GM23338 (cell line): ENCODE results near the gene TTC12. TPM values are rescaled to one million over a fixed set of nuclear protein-coding genes. Genes with fewer than 3 reads are reported as not detected.

Experiments
- ATAC-seq: fragments of 200-7000 bp; cut with Tn5 transposase; 3 replicates; pipeline ENCODE4 v1.9.1; 2020
- DNase-seq: peaks from one replicate; pipeline ENCODE4 v3.0.0-alpha.2; 2015; ENCODE audit warnings: low spot score
- H2AFZ ChIP-seq: fragments of 200-600 bp; sonication (generic); 2 replicates; pipeline ENCODE4 v1.8.0; 2016; ENCODE audit warnings: antibody characterized with exemption, mild to moderate bottlenecking, moderate library complexity
- H3F3A ChIP-seq: fragments of 200-600 bp; sonication (generic); replicated peaks from 2 replicates; pipeline ENCODE4 v1.8.0; 2017; ENCODE audit warnings: antibody characterized with exemption, mixed run types, low read depth
- H3K27ac ChIP-seq: fragments of 200-600 bp; sonication (generic); 2 replicates; pipeline ENCODE4 v1.6.1; 2016; ENCODE audit warnings: low read depth
- H3K27me3 ChIP-seq: fragments of 200-600 bp; sonication (generic); 2 replicates; pipeline ENCODE4 v1.8.0; 2016; ENCODE audit warnings: mild to moderate bottlenecking, mixed run types, moderate library complexity; ENCODE audit not compliant: insufficient read depth
- H3K36me3 ChIP-seq: fragments of 200-600 bp; sonication (generic); 2 replicates; pipeline ENCODE4 v1.8.0; 2016; ENCODE audit warnings: mild to moderate bottlenecking; ENCODE audit not compliant: insufficient read depth
- H3K4me1 ChIP-seq: fragments of 200-600 bp; sonication (generic); 2 replicates; pipeline ENCODE4 v1.8.0; 2016; ENCODE audit warnings: mild to moderate bottlenecking, moderate library complexity; ENCODE audit not compliant: insufficient read depth
- H3K4me2 ChIP-seq: fragments of 200-600 bp; sonication (generic); 2 replicates; pipeline ENCODE4 v1.7.1; 2017; ENCODE audit warnings: mixed run types
- H3K4me3 ChIP-seq: fragments of 200-600 bp; sonication (generic); 2 replicates; pipeline ENCODE4 v1.6.1; 2016; ENCODE audit warnings: mixed run types
- H3K79me2 ChIP-seq: fragments of 200-600 bp; sonication (generic); replicated peaks from 2 replicates; pipeline ENCODE4 v1.8.0; 2017; ENCODE audit warnings: mild to moderate bottlenecking; ENCODE audit not compliant: insufficient read depth
- H3K9me2 ChIP-seq: fragments of 200-600 bp; sonication (generic); 2 replicates; pipeline ENCODE4 v1.8.0; 2017; ENCODE audit not compliant: insufficient read depth
- H4K20me1 ChIP-seq: fragments of 200-600 bp; sonication (generic); replicated peaks from 2 replicates; pipeline ENCODE4 v1.8.0; 2017; ENCODE audit warnings: mild to moderate bottlenecking; ENCODE audit not compliant: insufficient read depth
- H3K27ac Mint-ChIP-seq: 2 replicates; pipeline ENCODE4 v1.8.0; 2020; ENCODE audit warnings: inconsistent platforms, mild to moderate bottlenecking, moderate library complexity, mixed read lengths
- H3K27me3 Mint-ChIP-seq: 3 replicates; pipeline ENCODE4 v1.8.0; 2022; ENCODE audit warnings: low read depth, mild to moderate bottlenecking, moderate library complexity, mixed read lengths, inconsistent platforms; ENCODE audit not compliant: insufficient read depth, poor library complexity
- H3K36me3 Mint-ChIP-seq: 3 replicates; pipeline ENCODE4 v1.8.0; 2021; ENCODE audit warnings: low read depth, mild to moderate bottlenecking, inconsistent platforms, moderate library complexity, mixed read lengths
- H3K4me1 Mint-ChIP-seq: 3 replicates; pipeline ENCODE4 v1.8.0; 2020; ENCODE audit warnings: mild to moderate bottlenecking, inconsistent platforms, mixed read lengths
- H3K4me3 Mint-ChIP-seq: 3 replicates; pipeline ENCODE4 v1.8.0; 2021; ENCODE audit warnings: moderate library complexity, mild to moderate bottlenecking, inconsistent platforms, mixed read lengths
- H3K9me3 Mint-ChIP-seq: 3 replicates; pipeline ENCODE4 v1.8.0; 2020; ENCODE audit warnings: moderate library complexity, mild to moderate bottlenecking, inconsistent platforms, mixed read lengths
- EZH2phosphoT487 ChIP-seq: fragments of 200-600 bp; sonication (generic); IDR thresholded peaks from one replicate; pipeline ENCODE4 v1.8.1; 2018; ENCODE audit warnings: antibody characterized with exemption; ENCODE audit not compliant: unreplicated experiment
- NANOG ChIP-seq: IDR thresholded peaks from 2 replicates; pipeline ENCODE4 v1.6.1; 2016; ENCODE audit warnings: antibody characterized with exemption, borderline replicate concordance
- POLR2AphosphoS5 ChIP-seq: IDR thresholded peaks from 2 replicates; pipeline ENCODE4 v1.6.1; 2016; ENCODE audit warnings: antibody characterized with exemption, low read depth
- REST ChIP-seq: IDR thresholded peaks from one replicate; pipeline ENCODE4 v1.6.1; 2018; ENCODE audit warnings: antibody characterized with exemption; ENCODE audit not compliant: unreplicated experiment
- STAT1 ChIP-seq: IDR thresholded peaks from one replicate; pipeline ENCODE4 v1.6.1; 2016; ENCODE audit warnings: antibody characterized with exemption; ENCODE audit not compliant: unreplicated experiment
- ZNF114 ChIP-seq: fragments of 250-450 bp; sonication (Bioruptor Pico); IDR thresholded peaks from 2 replicates; pipeline ENCODE4 v1.5.0; 2020; ENCODE audit warnings: mild to moderate bottlenecking, moderate library complexity
- polyA plus RNA-seq: library from polyadenylated mRNA; unstranded; fragments of >200 nt; fragmentation: Nextera tagmentation; extraction: Ambion mirVana; gene quantifications from 2 replicates; pipeline ENCODE4 v1.2.1, GENCODE V29; 2016
- total RNA-seq: library from RNA; depleted of rRNA; stranded (reverse); fragments of >200 nt; shearing (Covaris generic); gene quantifications from 2 replicates; pipeline ENCODE4 v1.2.3, GENCODE V29; 2014
- TF ChIP-seq, protein P1 (sequence below): IDR thresholded peaks from 2 replicates; pipeline ENCODE4 v1.6.1; 2016; ENCODE audit warnings: antibody characterized with exemption
- TF ChIP-seq, protein P2 (sequence below), 2 experiments: fragments of 200-600 bp in 1 of 2; sonication (generic) in 1 of 2; conservative IDR thresholded peaks; 2 replicates each; pipeline versions ENCODE4 v1.5.1 to v1.6.1; 2016 to 2017; ENCODE audit warnings: antibody characterized with exemption in 2 of 2, low read depth in 2 of 2, mild to moderate bottlenecking in 2 of 2, moderate library complexity in 1 of 2

The TTC12 gene
- total and polyA plus RNA-seq, 2 experiments from 2014 or later: 3.4 to 12.5 TPM

DNA sequence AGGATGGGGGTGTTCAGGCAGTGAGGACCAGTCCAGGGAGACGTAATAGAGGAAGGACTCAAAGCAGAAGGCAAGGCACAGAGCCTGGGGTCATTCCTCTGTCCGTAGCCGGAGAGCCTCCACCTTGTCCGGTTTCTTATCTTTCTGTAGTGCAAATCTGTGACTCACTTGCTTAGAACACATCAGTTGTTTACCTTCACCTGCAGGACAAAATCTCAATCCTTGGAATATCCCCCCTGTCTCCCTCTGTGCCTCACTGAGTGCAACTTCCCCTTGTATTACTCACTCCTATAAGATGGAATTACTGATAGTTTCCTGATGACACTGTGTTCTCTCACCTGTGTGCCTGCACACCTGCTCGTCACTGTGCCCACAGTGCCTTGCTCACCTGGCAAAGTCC lies 20.4 kb upstream of the TTC12 start:
- Histone ChIP-seq H3K36me3 (no peaks in the 10 kb centered on the region), H3K4me2 (no peak overlapping the region), H2AFZ (no peak overlapping the region), H3K27ac (no peak overlapping the region), H3K4me1 (peaks cover 14% of the 10 kb centered on the region; the same call in 1 of the 2 replicates), H4K20me1 (no peaks in the 10 kb centered on the region), H3K9me2 (0 out of 2 replicates have a peak, but pooled peaks cover 7% of the 10 kb centered on the region), H3K27me3 (no peaks in the 10 kb centered on the region), H3F3A (no peaks in the 10 kb centered on the region), H3K4me3 (no peak overlapping the region), H3K79me2 (no peaks in the 10 kb centered on the region)
- peaks cover 15% of the 10 kb centered on the region for H3K4me1 Mint-ChIP-seq
- H3K4me3 Mint-ChIP-seq: no peak overlapping the region
- DNase-seq (no peak), ATAC-seq (no peak)
- no peak overlapping the region for H3K27ac Mint-ChIP-seq
- no peaks in the 10 kb centered on the region for H3K27me3 Mint-ChIP-seq
- no peak for TF ChIP-seq NANOG
- no peak for TF ChIP-seq POLR2AphosphoS5
- no peak for TF ChIP-seq EZH2phosphoT487
- no peak for TF ChIP-seq REST
- no peak for TF ChIP-seq STAT1
- H3K36me3 Mint-ChIP-seq: no peaks in the 10 kb centered on the region
- no peaks in the 10 kb centered on the region; the same call in 2 of the 3 replicates for H3K9me3 Mint-ChIP-seq

- Mint-ChIP-seq H3K27me3 (no peaks in the 10 kb centered on the region), H3K4me1 (peaks cover 15% of the 10 kb centered on the region), H3K27ac (no peak overlapping the region), H3K4me3 (no peak overlapping the region), H3K36me3 (no peaks in the 10 kb centered on the region), H3K9me3 (no peaks in the 10 kb centered on the region)
- Histone ChIP-seq H3K27ac (no peak overlapping the region), H2AFZ (no peak overlapping the region; the same call in 1 of the 2 replicates), H3K79me2 (no peaks in the 10 kb centered on the region), H4K20me1 (no peaks in the 10 kb centered on the region), H3F3A (no peaks in the 10 kb centered on the region), H3K4me2 (no peak overlapping the region), H3K9me2 (0 out of 2 replicates have a peak, but pooled peaks cover 7% of the 10 kb centered on the region), H3K4me3 (no peak overlapping the region), H3K27me3 (no peaks in the 10 kb centered on the region), H3K4me1 (peaks cover 14% of the 10 kb centered on the region; the same call in 1 of the 2 replicates), H3K36me3 (no peaks in the 10 kb centered on the region)
- ATAC-seq (no peak), DNase-seq (no peak)
- TF ChIP-seq, protein P1, sequence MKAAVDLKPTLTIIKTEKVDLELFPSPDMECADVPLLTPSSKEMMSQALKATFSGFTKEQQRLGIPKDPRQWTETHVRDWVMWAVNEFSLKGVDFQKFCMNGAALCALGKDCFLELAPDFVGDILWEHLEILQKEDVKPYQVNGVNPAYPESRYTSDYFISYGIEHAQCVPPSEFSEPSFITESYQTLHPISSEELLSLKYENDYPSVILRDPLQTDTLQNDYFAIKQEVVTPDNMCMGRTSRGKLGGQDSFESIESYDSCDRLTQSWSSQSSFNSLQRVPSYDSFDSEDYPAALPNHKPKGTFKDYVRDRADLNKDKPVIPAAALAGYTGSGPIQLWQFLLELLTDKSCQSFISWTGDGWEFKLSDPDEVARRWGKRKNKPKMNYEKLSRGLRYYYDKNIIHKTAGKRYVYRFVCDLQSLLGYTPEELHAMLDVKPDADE: no peak
- TF ChIP-seq NANOG (no peak), POLR2AphosphoS5 (no peak), ZNF114 (no peak), REST (no peak), EZH2phosphoT487 (no peak)
- TF ChIP-seq, protein P2, sequence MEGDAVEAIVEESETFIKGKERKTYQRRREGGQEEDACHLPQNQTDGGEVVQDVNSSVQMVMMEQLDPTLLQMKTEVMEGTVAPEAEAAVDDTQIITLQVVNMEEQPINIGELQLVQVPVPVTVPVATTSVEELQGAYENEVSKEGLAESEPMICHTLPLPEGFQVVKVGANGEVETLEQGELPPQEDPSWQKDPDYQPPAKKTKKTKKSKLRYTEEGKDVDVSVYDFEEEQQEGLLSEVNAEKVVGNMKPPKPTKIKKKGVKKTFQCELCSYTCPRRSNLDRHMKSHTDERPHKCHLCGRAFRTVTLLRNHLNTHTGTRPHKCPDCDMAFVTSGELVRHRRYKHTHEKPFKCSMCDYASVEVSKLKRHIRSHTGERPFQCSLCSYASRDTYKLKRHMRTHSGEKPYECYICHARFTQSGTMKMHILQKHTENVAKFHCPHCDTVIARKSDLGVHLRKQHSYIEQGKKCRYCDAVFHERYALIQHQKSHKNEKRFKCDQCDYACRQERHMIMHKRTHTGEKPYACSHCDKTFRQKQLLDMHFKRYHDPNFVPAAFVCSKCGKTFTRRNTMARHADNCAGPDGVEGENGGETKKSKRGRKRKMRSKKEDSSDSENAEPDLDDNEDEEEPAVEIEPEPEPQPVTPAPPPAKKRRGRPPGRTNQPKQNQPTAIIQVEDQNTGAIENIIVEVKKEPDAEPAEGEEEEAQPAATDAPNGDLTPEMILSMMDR (conservative IDR thresholded peaks at IDR 0.05; ENCODE audit: low read depth in 2 of 2): no peak
Observed at GRCh38 chr11:113295993-113296392, 18.4 kb upstream of the TTC12 start.
